Natural killer cell (primary cell): Measurements from ENCODE around the gene CNOT3. TPM values are rescaled to one million over a fixed set of nuclear protein-coding genes. Genes with fewer than 3 reads are reported as not detected.

Source experiments
- ATAC-seq, 3 donors: fragments of 150-1000 bp in 2 of 3; fragments of 200-7000 bp in 1 of 3; cut with Tn5 transposase; 1 replicate in 1 of 3; 2 replicates in 2 of 3; pipeline ENCODE4 v1.10.0; 2021; ENCODE audit warnings: mild to moderate bottlenecking in 2 of 3, moderate library complexity in 2 of 3
- DNase-seq, 2 donors: peaks; one replicate each; pipeline versions ENCODE4 v3.0.0 to v3.0.0-alpha.2; 2013 to 2021; ENCODE audit warnings: mixed read lengths in 1 of 2
- H3K27ac ChIP-seq: one replicate; pipeline ENCODE4 v1.5.1; 2013; ENCODE audit warnings: mild to moderate bottlenecking, low read length
- H3K27me3 ChIP-seq: one replicate; pipeline ENCODE4 v1.6.1; 2013; ENCODE audit warnings: low read length; ENCODE audit not compliant: control insufficient read depth, insufficient read depth
- H3K36me3 ChIP-seq: one replicate; pipeline ENCODE4 v1.6.1; 2013; ENCODE audit warnings: low read length; ENCODE audit not compliant: control insufficient read depth, insufficient read depth
- H3K4me1 ChIP-seq: one replicate; pipeline ENCODE4 v1.6.1; 2013; ENCODE audit warnings: low read length; ENCODE audit not compliant: control insufficient read depth, insufficient read depth
- H3K4me3 ChIP-seq: one replicate; pipeline ENCODE4 v1.5.1; 2013; ENCODE audit warnings: low read length
- H3K9me3 ChIP-seq: one replicate; pipeline ENCODE4 v1.6.1; 2013; ENCODE audit warnings: low read length; ENCODE audit not compliant: control insufficient read depth, insufficient read depth
- H3K27ac Mint-ChIP-seq, 2 donors: one replicate each; pipeline ENCODE4 v1.8.0; 2022; ENCODE audit warnings: mild to moderate bottlenecking in 2 of 2, mixed read lengths in 2 of 2, moderate library complexity in 1 of 2
- H3K27me3 Mint-ChIP-seq, 2 donors: one replicate each; pipeline ENCODE4 v1.8.0; 2022; ENCODE audit warnings: low read depth in 2 of 2, mixed read lengths in 2 of 2
- H3K36me3 Mint-ChIP-seq: one replicate; pipeline ENCODE4 v1.8.0; 2022; ENCODE audit warnings: mixed read lengths
- H3K4me1 Mint-ChIP-seq, 2 donors: one replicate each; pipeline ENCODE4 v1.8.0; 2022; ENCODE audit warnings: mixed read lengths in 2 of 2
- H3K4me3 Mint-ChIP-seq: one replicate; pipeline ENCODE4 v1.8.0; 2022; ENCODE audit warnings: mild to moderate bottlenecking, moderate library complexity, mixed read lengths
- H3K9me3 Mint-ChIP-seq, 2 donors: one replicate each; pipeline ENCODE4 v1.8.0; 2022; ENCODE audit warnings: mixed read lengths in 2 of 2
- CTCF ChIP-seq: fragments of 200-600 bp; IDR thresholded peaks from one replicate; pipeline ENCODE4 v1.8.0; 2022; ENCODE audit warnings: antibody characterized with exemption
- WGBS: methylation state at CpG from one replicate; pipeline ENCODE4 v1.1.7; 2013; ENCODE audit warnings: missing lambda C conversion rate; ENCODE audit not compliant: insufficient coverage; 5-methylcytosine and 5-hydroxymethylcytosine counted together
- intact Hi-C: fragments of 100-400 bp; cut with micrococcal nuclease; formaldehyde crosslinking; loops from one replicate; pipeline ENCODE4 v1.14.2; 2022
- total RNA-seq, 4 donors: library from RNA; stranded (reverse); fragments of 120-200 nt in 1 of 4; gene quantifications; one replicate each; pipeline versions ENCODE4 v1.2.3 to v1.2.4, GENCODE V29; 2013 to 2022

CNOT3 gene
- total RNA-seq, 3 donors from 2014 or later (not counting 1 experiment from before 2014, with no cell fraction given): 46.3 to 73.9 (median 51.7) TPM

- H3K9me3 Mint-ChIP-seq: no peaks in the 10 kb centered on the region
These were observed 35.2 kb downstream of the CNOT3 start, which contains the start of gene TMC4 for GRCh38 chr19:54172471-54173358. TMC4 (minus strand) TSS chr19:54173160; CDS start chr19:54173117, 43 bp downstream.

GRCh38 chr19:54173359-54173699, 35.8 kb downstream of the CNOT3 start:
- intact Hi-C loops: no loop called here
- Histone ChIP-seq H3K27me3 (no peaks in the 10 kb centered on the region), H3K36me3 (no peaks in the 10 kb centered on the region), H3K27ac (no peak overlapping the region), H3K4me3 (no peak overlapping the region), H3K4me1 (peaks cover 13% of the 10 kb centered on the region), H3K9me3 (no peaks in the 10 kb centered on the region)
- H3K4me3 Mint-ChIP-seq: no peak overlapping the region
- H3K4me1 Mint-ChIP-seq: peaks cover 0 to 7% of the 10 kb centered on the region in 2 donors
- H3K27ac Mint-ChIP-seq: no peak overlapping the region
- DNase-seq (no peak), ATAC-seq (no peak)
- TF ChIP-seq CTCF: no peak
- no peaks in the 10 kb centered on the region for H3K36me3 Mint-ChIP-seq
- 49% methylated on average over 15 of the region's 15 CpGs for WGBS
- H3K27me3 Mint-ChIP-seq: peaks cover 0 to 4% of the 10 kb centered on the region in 2 donors
- no peaks in the 10 kb centered on the region for H3K9me3 Mint-ChIP-seq

More at GRCh38 chr19:54172471-54173358, 35.2 kb downstream of the CNOT3 start, which contains the start of gene TMC4:
- TF ChIP-seq CTCF: no peak
- no peaks in the 10 kb centered on the region for H3K27me3 ChIP-seq
- no peak within 1 kb of the TSS for H3K4me3 ChIP-seq
- 32% methylated on average over 13 of the region's 13 CpGs for WGBS
- intact Hi-C loops: no loop called here
- peaks cover 0 to 11% of the 10 kb centered on the region in 2 donors for H3K4me1 Mint-ChIP-seq
- peaks cover 16% of the 10 kb centered on the region for H3K4me1 ChIP-seq
- no peaks in the 10 kb centered on the region for H3K9me3 ChIP-seq
- H3K36me3 ChIP-seq: no peaks in the 10 kb centered on the region
- no peak within 1 kb of the TSS for H3K27ac ChIP-seq
- no peak for DNase-seq
- no peak for ATAC-seq
- no peak within 1 kb of the TSS for H3K27ac Mint-ChIP-seq
- no peak within 1 kb of the TSS for H3K4me3 Mint-ChIP-seq
- H3K27me3 Mint-ChIP-seq: peaks cover 0 to 4% of the 10 kb centered on the region in 2 donors
- H3K36me3 Mint-ChIP-seq: no peaks in the 10 kb centered on the region

GRCh38 chr19:54173951-54174834, 36.6 kb downstream of the CNOT3 start:
- Histone ChIP-seq H3K4me3 (no peak overlapping the region), H3K27me3 (no peaks in the 10 kb centered on the region)

More at GRCh38 chr19:54173951-54174834, 36.6 kb downstream of the CNOT3 start:
- Mint-ChIP-seq H3K36me3 (no peaks in the 10 kb centered on the region), H3K27ac (no peak overlapping the region), H3K4me3 (no peak overlapping the region), H3K9me3 (no peaks in the 10 kb centered on the region), H3K27me3 (peaks cover 0 to 4% of the 10 kb centered on the region in 2 donors), H3K4me1 (peaks cover 0 to 4% of the 10 kb centered on the region in 2 donors)
- ATAC-seq (no peak), DNase-seq (no peak)
- intact Hi-C loops: no loop called here
- Histone ChIP-seq H3K9me3 (no peaks in the 10 kb centered on the region), H3K4me1 (peaks cover 11% of the 10 kb centered on the region), H3K36me3 (no peaks in the 10 kb centered on the region), H3K27ac (no peak overlapping the region)
- TF ChIP-seq CTCF: no peak
- 90% methylated on average over 25 of the region's 25 CpGs for WGBS
